ENCODE data around the gene SCN4B. TPM values are rescaled to one million over a fixed set of nuclear protein-coding genes. Genes with fewer than 3 reads are reported as not detected.

Gene SCN4B
- total and polyA plus RNA-seq, 4 donors, result 12.5 to 31.2 (median 30.6) TPM

- WGBS (ENCODE audit: insufficient coverage), result 91% methylated on average over 4 of the region's 4 CpGs
- Histone ChIP-seq H3K27ac (ENCODE audit: low read depth, low read length) (no peak overlapping the region), H3K4me3 (ENCODE audit: low read depth, low read length) (no peak overlapping the region), H3K36me3 (ENCODE audit: control insufficient read depth, insufficient read depth, low read length) (no peaks in the 10 kb centered on the region), H3K9me3 (ENCODE audit: control insufficient read depth, insufficient read depth, low read length) (no peaks in the 10 kb centered on the region), H3K27me3 (ENCODE audit: control insufficient read depth, insufficient read depth, low read length) (peaks cover 2% of the 10 kb centered on the region), H3K4me1 (ENCODE audit: control insufficient read depth, insufficient read depth, low read length) (peaks cover 6% of the 10 kb centered on the region)
- no peak for DNase-seq (ENCODE audit: low read depth in 4 of 6, low spot score in 6 of 6)
Measured at GRCh38 chr11:118095493-118095892, 57.1 kb downstream of the SCN4B start.

- Histone ChIP-seq H3K27ac (ENCODE audit: low read depth, low read length) (no peak overlapping the region), H3K27me3 (ENCODE audit: control insufficient read depth, insufficient read depth, low read length) (peaks cover 1% of the 10 kb centered on the region), H3K4me1 (ENCODE audit: control insufficient read depth, insufficient read depth, low read length) (no peaks in the 10 kb centered on the region), H3K36me3 (ENCODE audit: control insufficient read depth, insufficient read depth, low read length) (no peaks in the 10 kb centered on the region), H3K4me3 (ENCODE audit: low read depth, low read length) (no peak overlapping the region), H3K9me3 (ENCODE audit: control insufficient read depth, insufficient read depth, low read length) (no peaks in the 10 kb centered on the region)
- DNase-seq (ENCODE audit: low read depth in 4 of 6, low spot score in 6 of 6), result no peak
- 63% methylated on average over 6 of the region's 8 CpGs for WGBS (ENCODE audit: insufficient coverage)
Measured at GRCh38 chr11:118092907-118093571, 59.6 kb downstream of the SCN4B start.

DNA sequence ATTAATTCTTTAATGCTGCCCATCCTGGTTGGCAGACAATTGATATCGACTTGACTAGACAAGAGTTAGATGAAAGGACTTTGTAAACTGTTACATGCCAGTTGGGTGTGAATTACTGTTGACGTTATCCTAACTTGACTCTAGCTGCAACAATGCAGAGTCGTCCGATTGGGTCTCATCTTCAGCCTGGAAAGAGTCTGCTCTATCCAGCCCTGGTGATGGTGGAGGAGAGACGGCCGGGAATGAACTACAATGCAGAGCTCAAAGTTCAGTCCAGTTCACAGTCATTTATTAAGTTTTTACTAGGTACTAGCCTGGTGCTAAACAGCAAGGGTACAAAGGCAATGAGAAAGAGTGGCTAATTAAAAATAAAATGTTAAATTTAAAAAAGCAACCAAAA lies 60.9 kb downstream of the SCN4B start:
- H3K36me3 ChIP-seq (ENCODE audit: control insufficient read depth, insufficient read depth, low read length), result no peaks in the 10 kb centered on the region
- H3K4me3 ChIP-seq (ENCODE audit: low read depth, low read length), result no peak overlapping the region
- peaks cover 7% of the 10 kb centered on the region for H3K4me1 ChIP-seq (ENCODE audit: control insufficient read depth, insufficient read depth, low read length)
- no peak overlapping the region for H3K27ac ChIP-seq (ENCODE audit: low read depth, low read length)
- WGBS (ENCODE audit: insufficient coverage), result 46% methylated on average over 4 of the region's 6 CpGs
- no peaks in the 10 kb centered on the region for H3K9me3 ChIP-seq (ENCODE audit: control insufficient read depth, insufficient read depth, low read length)
- H3K27me3 ChIP-seq (ENCODE audit: control insufficient read depth, insufficient read depth, low read length), result no peaks in the 10 kb centered on the region
- no peak for DNase-seq (ENCODE audit: low read depth in 4 of 6, low spot score in 6 of 6)

DNA sequence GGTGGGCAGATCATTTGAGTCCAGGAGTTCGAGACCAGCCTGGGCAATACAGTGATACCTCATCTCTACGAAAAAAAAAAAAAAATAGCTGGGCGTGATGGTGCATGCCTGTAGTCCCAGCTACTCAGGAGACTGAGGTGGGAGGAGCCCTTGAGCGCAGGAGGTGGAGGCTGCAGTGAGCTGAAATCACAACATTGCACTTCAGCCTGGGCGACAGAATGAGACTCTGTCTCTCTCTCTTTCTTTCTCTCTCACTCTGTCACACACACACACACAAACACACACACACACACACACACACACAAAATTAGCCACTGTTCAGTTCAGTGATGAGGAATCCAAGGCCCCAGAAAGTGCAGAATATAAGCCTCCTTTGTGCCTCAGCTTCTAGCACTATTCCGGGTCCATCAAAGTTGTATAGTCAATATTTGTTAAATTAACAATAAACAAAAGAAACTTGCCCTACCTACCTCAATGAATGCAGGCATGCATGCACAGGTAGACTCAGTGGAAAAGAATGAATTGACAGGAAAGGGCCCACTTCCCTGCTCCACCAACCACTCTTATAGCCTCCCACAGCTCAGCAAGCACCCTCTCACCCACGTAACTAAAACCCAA lies 62.0 kb downstream of the SCN4B start:
- Histone ChIP-seq H3K36me3 (ENCODE audit: control insufficient read depth, insufficient read depth, low read length) (no peaks in the 10 kb centered on the region), H3K27ac (ENCODE audit: low read depth, low read length) (no peak overlapping the region), H3K27me3 (ENCODE audit: control insufficient read depth, insufficient read depth, low read length) (no peaks in the 10 kb centered on the region), H3K9me3 (ENCODE audit: control insufficient read depth, insufficient read depth, low read length) (no peaks in the 10 kb centered on the region), H3K4me1 (ENCODE audit: control insufficient read depth, insufficient read depth, low read length) (peaks cover 17% of the 10 kb centered on the region), H3K4me3 (ENCODE audit: low read depth, low read length) (no peak overlapping the region)
- WGBS (ENCODE audit: insufficient coverage), result 94% methylated on average over 3 of the region's 7 CpGs
- no peak for DNase-seq (ENCODE audit: low read depth in 4 of 6, low spot score in 6 of 6)

DNA sequence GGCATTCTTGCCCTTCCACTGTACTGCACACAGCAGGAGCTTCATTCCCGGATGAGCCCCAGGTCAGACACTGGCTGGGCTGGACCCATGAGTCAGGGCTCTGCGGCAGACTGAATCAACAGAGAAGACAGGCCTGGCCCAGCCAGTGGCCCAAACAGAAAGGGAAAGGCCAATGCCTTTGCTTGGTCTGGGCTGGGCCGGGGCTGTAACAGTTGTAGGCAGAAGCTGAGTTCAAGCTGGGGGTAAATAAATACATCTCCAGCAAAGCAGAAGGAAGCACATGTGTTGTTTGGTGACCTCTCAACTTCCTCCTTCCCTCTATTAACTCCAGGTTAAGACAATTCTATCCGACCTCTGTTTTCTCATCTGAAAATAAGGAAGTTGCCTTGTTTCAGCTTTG lies 64.1 kb downstream of the SCN4B start:
- H3K4me1 ChIP-seq (ENCODE audit: control insufficient read depth, insufficient read depth, low read length), result peaks cover 19% of the 10 kb centered on the region
- H3K36me3 ChIP-seq (ENCODE audit: control insufficient read depth, insufficient read depth, low read length), result no peaks in the 10 kb centered on the region
- H3K27me3 ChIP-seq (ENCODE audit: control insufficient read depth, insufficient read depth, low read length), result no peaks in the 10 kb centered on the region
- no peak overlapping the region for H3K4me3 ChIP-seq (ENCODE audit: low read depth, low read length)
- DNase-seq (ENCODE audit: low read depth in 4 of 6, low spot score in 6 of 6), result peak in 1 of 6 donors; percentile 47
- 88% methylated on average over 2 of the region's 4 CpGs for WGBS (ENCODE audit: insufficient coverage)
- H3K9me3 ChIP-seq (ENCODE audit: control insufficient read depth, insufficient read depth, low read length), result no peaks in the 10 kb centered on the region
- H3K27ac ChIP-seq (ENCODE audit: low read depth, low read length), result peak overlapping the region; percentile 47

DNA sequence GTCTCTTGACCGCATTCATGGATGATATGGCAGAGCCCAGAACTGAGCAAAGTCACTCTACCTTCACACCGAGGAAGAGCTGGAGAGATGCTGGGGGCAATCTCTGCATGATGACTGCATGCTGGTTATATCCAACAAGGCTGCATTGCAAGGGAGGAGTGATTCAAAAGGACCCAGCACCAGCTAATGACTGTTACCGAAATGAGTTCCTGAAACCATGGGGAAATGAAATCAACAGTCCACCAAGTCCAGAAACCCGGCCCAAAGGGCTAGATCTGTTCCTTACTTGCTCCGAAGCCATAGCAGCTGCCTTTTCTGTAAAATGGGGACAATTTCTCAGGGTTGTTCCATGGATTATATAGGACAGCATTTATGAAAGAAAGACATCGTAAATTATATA lies 64.7 kb downstream of the SCN4B start:
- Histone ChIP-seq H3K9me3 (ENCODE audit: control insufficient read depth, insufficient read depth, low read length) (no peaks in the 10 kb centered on the region), H3K27me3 (ENCODE audit: control insufficient read depth, insufficient read depth, low read length) (no peaks in the 10 kb centered on the region), H3K4me3 (ENCODE audit: low read depth, low read length) (no peak overlapping the region), H3K4me1 (ENCODE audit: control insufficient read depth, insufficient read depth, low read length) (peaks cover 23% of the 10 kb centered on the region), H3K36me3 (ENCODE audit: control insufficient read depth, insufficient read depth, low read length) (no peaks in the 10 kb centered on the region), H3K27ac (ENCODE audit: low read depth, low read length) (peak overlapping the region; percentile 47)
- DNase-seq (ENCODE audit: low read depth in 4 of 6, low spot score in 6 of 6), result no peak
- WGBS (ENCODE audit: insufficient coverage), result no CpG with 5 or more reads among the region's 6 CpGs

GRCh38 chr11:118086913-118087768 lies 65.5 kb downstream of the SCN4B start, which contains the start of gene SMIM35:
SMIM35 (minus strand) TSS chr11:118086963; CDS start chr11:118086757, 206 bp downstream.
- Histone ChIP-seq H3K36me3 (ENCODE audit: control insufficient read depth, insufficient read depth, low read length) (no peaks in the 10 kb centered on the region), H3K27ac (ENCODE audit: low read depth, low read length) (peak within 1 kb of the TSS; percentile 8), H3K4me3 (ENCODE audit: low read depth, low read length) (no peak within 1 kb of the TSS), H3K27me3 (ENCODE audit: control insufficient read depth, insufficient read depth, low read length) (no peaks in the 10 kb centered on the region), H3K9me3 (ENCODE audit: control insufficient read depth, insufficient read depth, low read length) (no peaks in the 10 kb centered on the region), H3K4me1 (ENCODE audit: control insufficient read depth, insufficient read depth, low read length) (peaks cover 28% of the 10 kb centered on the region)
- 65% methylated on average over 3 of the region's 5 CpGs for WGBS (ENCODE audit: insufficient coverage)
- peak in 2 of 6 donors; percentile 11 to 46 for DNase-seq (ENCODE audit: low read depth in 4 of 6, low spot score in 6 of 6)

DNA sequence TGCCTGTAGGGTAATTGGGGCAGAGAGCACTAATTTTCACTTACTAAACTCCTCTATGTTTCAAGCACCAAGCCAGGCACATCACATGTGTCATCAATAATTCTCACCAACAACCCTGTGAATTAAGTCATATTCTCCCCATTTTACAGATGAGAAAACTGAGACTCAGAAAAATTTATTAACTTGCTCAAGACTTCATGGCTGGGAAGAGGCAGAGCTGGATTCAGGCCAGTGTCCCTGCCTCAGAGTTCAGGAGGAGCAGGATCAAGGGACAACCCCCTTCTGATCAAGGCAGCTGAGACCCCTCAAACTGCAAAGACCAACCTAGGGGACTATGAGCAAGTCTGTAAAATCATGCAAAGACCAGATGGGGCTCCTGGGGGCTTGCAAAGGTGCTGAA lies 68.0 kb downstream of the SCN4B start:
- H3K4me1 ChIP-seq (ENCODE audit: control insufficient read depth, insufficient read depth, low read length), result peaks cover 29% of the 10 kb centered on the region

GRCh38 chr11:118084247-118084646 lies 68.4 kb downstream of the SCN4B start:
- no CpG with 5 or more reads among the region's 4 CpGs for WGBS (ENCODE audit: insufficient coverage)
- DNase-seq (ENCODE audit: low read depth in 4 of 6, low spot score in 6 of 6), result no peak
- Histone ChIP-seq H3K9me3 (ENCODE audit: control insufficient read depth, insufficient read depth, low read length) (no peaks in the 10 kb centered on the region), H3K27ac (ENCODE audit: low read depth, low read length) (no peak overlapping the region), H3K36me3 (ENCODE audit: control insufficient read depth, insufficient read depth, low read length) (no peaks in the 10 kb centered on the region), H3K4me3 (ENCODE audit: low read depth, low read length) (no peak overlapping the region), H3K4me1 (ENCODE audit: control insufficient read depth, insufficient read depth, low read length) (peaks cover 33% of the 10 kb centered on the region), H3K27me3 (ENCODE audit: control insufficient read depth, insufficient read depth, low read length) (no peaks in the 10 kb centered on the region)

More for the DNA sequence above, 68.0 kb downstream of the SCN4B start:
- Histone ChIP-seq H3K9me3 (ENCODE audit: control insufficient read depth, insufficient read depth, low read length) (no peaks in the 10 kb centered on the region), H3K27me3 (ENCODE audit: control insufficient read depth, insufficient read depth, low read length) (no peaks in the 10 kb centered on the region), H3K27ac (ENCODE audit: low read depth, low read length) (no peak overlapping the region), H3K36me3 (ENCODE audit: control insufficient read depth, insufficient read depth, low read length) (no peaks in the 10 kb centered on the region), H3K4me3 (ENCODE audit: low read depth, low read length) (no peak overlapping the region)
- no peak for DNase-seq (ENCODE audit: low read depth in 4 of 6, low spot score in 6 of 6)
